GM12872 (cell line): ENCODE data around the gene PALD1.

Experiments
- CTCF ChIP-seq: IDR thresholded peaks from 3 replicates; pipeline ENCODE4 v1.5.1; 2011; ENCODE audit warnings: low read depth, mild to moderate bottlenecking, low read length, moderate library complexity; ENCODE audit not compliant: insufficient read depth

Gene PALD1

GRCh38 chr10:70492786-70493659 is 14.5 kb downstream of the PALD1 start:
- no peak for TF ChIP-seq CTCF

GRCh38 chr10:70493660-70494234 is 15.2 kb downstream of the PALD1 start:
- TF ChIP-seq CTCF, result no peak

- no peak for TF ChIP-seq CTCF
These were observed 16.0 kb downstream of the PALD1 start for GRCh38 chr10:70494536-70494935.

DNA sequence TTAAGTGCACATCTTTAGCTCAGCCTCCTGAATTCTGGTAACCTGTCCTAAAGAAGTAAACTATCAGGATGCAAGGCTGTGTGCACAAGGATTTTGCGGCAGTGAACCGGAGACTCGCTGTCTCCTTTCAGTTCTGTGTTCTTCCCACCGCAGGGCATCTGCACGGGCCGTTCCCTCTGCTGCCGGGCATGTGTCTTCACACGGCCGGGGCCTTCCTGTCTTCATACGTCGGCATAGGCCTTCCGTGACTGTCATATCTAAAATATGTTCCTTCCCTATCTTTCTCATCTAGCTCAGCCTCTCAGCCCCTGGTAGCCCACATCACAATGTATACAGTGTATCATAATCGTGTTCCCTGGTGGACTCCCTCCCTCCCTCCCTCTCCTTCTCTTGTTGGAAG is 16.4 kb downstream of the PALD1 start:
- no peak for TF ChIP-seq CTCF

DNA sequence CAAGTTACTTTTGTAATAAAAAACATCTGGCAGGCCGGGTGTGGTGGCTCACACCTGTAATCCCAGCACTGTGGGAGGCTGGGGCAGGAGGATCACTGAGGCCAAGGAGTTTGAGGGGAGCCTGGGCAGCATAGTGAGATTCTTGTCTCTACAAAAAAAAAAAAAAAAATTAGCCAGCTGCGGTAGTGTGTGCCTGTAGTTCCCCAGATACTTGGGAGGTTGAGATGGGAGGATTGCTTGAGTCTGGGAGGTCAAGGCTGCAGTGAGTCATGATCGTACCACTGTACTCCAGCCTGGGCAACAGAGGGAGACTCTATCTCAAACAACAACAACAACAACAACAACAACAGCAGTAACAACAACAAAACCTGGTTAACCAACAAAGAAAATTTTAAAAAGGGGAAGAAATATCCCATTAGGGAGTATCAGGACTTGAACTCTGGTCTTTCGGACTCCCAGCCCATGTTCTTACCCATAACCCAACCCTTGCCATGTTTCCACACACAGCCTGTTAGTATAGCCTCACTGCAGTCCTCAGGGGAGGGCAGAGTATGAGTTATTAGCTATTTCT is 17.2 kb downstream of the PALD1 start:
- TF ChIP-seq CTCF, result no peak

DNA sequence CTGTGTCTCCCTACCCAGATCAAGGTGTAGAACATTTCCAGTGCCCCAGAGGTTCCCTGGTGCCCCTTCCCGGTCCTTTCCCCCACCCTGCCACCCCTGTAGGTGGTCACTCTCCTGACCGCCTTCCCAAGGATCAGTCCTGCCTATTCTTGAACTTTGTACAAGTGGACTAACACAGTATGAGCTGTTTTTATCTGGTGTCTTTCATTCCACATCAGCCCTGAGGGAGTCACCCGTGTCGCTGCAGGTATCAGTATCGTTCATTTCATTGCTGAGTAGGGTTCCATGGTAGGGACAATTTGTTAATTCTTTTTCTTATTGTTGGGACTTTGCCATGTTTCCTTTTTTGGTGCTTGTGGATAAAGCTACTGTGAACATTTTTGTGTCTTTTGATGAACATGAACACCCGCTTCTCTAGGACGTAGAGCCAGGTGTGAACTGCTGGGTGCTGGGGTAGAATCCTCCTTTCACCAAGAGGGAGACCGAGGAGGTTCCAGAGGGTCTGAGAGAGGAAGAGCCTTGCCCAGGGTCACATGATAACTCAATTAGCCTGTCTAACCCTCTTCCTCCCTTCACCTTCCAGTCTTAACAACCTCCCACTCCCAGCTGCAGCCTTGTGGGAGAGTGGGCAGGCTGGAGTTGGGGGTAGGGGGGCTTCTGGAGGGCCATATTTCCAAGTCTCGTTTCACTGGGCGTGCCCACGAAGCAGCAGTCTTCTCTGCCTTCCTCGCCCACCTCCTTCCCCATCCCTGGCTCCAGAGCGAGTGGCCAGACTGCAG is 18.0 kb downstream of the PALD1 start:
- TF ChIP-seq CTCF, result no peak

DNA sequence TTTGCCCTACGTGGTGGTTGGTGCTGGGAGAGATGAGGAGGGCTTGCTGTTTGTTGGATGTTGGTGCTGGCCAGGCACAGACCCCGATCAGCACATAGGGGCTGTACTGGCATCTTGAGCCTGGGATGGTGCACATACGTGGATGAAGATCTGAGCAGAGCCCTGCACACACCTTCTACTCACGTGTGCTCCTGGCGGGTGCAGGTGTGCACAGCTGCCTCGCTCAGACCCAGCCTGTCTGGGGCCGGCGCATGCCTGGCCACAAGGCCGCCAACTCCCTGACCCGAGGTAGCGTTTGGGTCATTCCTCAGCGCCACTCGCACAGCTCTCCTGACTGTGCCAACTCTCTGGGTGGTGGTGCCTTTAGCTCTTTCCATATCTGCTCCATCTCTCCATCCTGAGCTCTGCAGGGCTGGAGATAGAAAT is 18.6 kb downstream of the PALD1 start:
- no peak for TF ChIP-seq CTCF
